HCT116 (cell line): ENCODE measurements around the gene S100A10. TPM values are rescaled to one million over a fixed set of nuclear protein-coding genes. Genes with fewer than 3 reads are reported as not detected.

Experiments used
- ATAC-seq: fragments of 200-7000 bp; cut with Tn5 transposase; 2 replicates; pipeline ENCODE4 v1.9.1; 2020; ENCODE audit warnings: mild to moderate bottlenecking, moderate library complexity
- BruUV-seq: library from RNA; stranded (reverse); fragments of 400-500 nt; replicated peaks from 2 replicates; lab custom pipeline; 2021; lab: Mats Ljungman, UMichigan
- CTCF ChIA-PET: fragments of 300-600 bp; sonication (Branson Sonifier 250); formaldehyde crosslinking; loops from one replicate; lab custom pipeline; 2021; ENCODE audit warnings: antibody characterized with exemption; lab: Charles Lee
- POLR2A ChIA-PET: fragments of 300-600, 350-600 bp; sonication (Branson Sonifier 250); formaldehyde crosslinking; loops from one replicate; lab custom pipeline; 2021; ENCODE audit warnings: antibody characterized with exemption; lab: Charles Lee
- RAD21 ChIA-PET, 2 experiments: fragments of 300-600 bp; sonication (Branson Sonifier 250); formaldehyde crosslinking; loops; one replicate each; lab custom pipeline; 2023; ENCODE audit warnings: low total read pairs in 2 of 2; ENCODE audit not compliant: uncharacterized antibody in 2 of 2, unreplicated experiment in 2 of 2, low non-redundant PET in 1 of 2; lab: Charles Lee
- DNase-seq: peaks from one replicate; pipeline ENCODE4 v3.0.0-alpha.2; 2010; ENCODE audit warnings: low read depth, low spot score
- H2AFZ ChIP-seq: fragments of 200-600 bp; shearing (Covaris generic), sonication (generic); 2 replicates; pipeline ENCODE4 v1.6.1; 2017; ENCODE audit warnings: low read depth, mixed run types, mixed read lengths, antibody characterized with exemption, low read length; ENCODE audit not compliant: poor library complexity, severe bottlenecking
- H3K27ac ChIP-seq: 2 replicates; pipeline ENCODE4 v1.5.1; 2012; ENCODE audit warnings: low read depth, low read length
- H3K27me3 ChIP-seq: fragments of 200-600 bp; sonication (generic); 2 replicates; pipeline ENCODE4 v1.6.1; 2016; ENCODE audit warnings: mixed run types, low read length, mixed read lengths; ENCODE audit not compliant: insufficient read depth
- H3K36me3 ChIP-seq, 2 experiments: fragments of 200-500 bp in 1 of 2; fragments of 200-600 bp in 1 of 2; sonication (Bioruptor generic) in 1 of 2; sonication (generic) in 1 of 2; 2 replicates each; pipeline versions ENCODE4 v1.5.1 to v1.6.1; 2014 to 2016; ENCODE audit warnings: low read length in 2 of 2, inconsistent platforms in 1 of 2, mixed read lengths in 1 of 2, mixed run types in 1 of 2; ENCODE audit not compliant: insufficient read depth in 2 of 2, control insufficient read depth in 1 of 2
- H3K4me1 ChIP-seq, 2 experiments: fragments of 200-600 bp in 1 of 2; sonication (generic) in 1 of 2; 2 replicates each; pipeline versions ENCODE4 v1.5.1 to v1.6.1; 2012 to 2017; ENCODE audit warnings: low read length in 2 of 2, inconsistent platforms in 1 of 2, mild to moderate bottlenecking in 1 of 2, mixed read lengths in 1 of 2, mixed run types in 1 of 2, moderate library complexity in 1 of 2; ENCODE audit not compliant: insufficient read depth in 2 of 2, control insufficient read depth in 1 of 2
- H3K4me2 ChIP-seq: fragments of 200-600 bp; sonication (generic); 2 replicates; pipeline ENCODE4 v1.6.1; 2017; ENCODE audit warnings: mixed run types, low read length, mixed read lengths
- H3K4me3 ChIP-seq, 2 experiments: fragments of 200-600 bp in 1 of 2; sonication (generic) in 1 of 2; replicated peaks in 1 of 2; 2 replicates each; pipeline ENCODE4 v1.5.1; 2011 to 2016; ENCODE audit warnings: low read length in 2 of 2, control low read depth in 1 of 2, low read depth in 1 of 2, mild to moderate bottlenecking in 1 of 2, mixed read lengths in 1 of 2, mixed run types in 1 of 2
- H3K79me2 ChIP-seq: fragments of 200-600 bp; sonication (generic); 2 replicates; pipeline ENCODE4 v1.6.1; 2017; ENCODE audit warnings: mild to moderate bottlenecking, mixed run types, low read length, moderate library complexity, mixed read lengths; ENCODE audit not compliant: insufficient read depth
- H3K9ac ChIP-seq: fragments of 200-600 bp; sonication (generic); 2 replicates; pipeline ENCODE4 v1.6.1; 2016; ENCODE audit warnings: low read length, mixed read lengths
- H3K9me2 ChIP-seq: fragments of 200-600 bp; sonication (generic), shearing (Covaris generic); 2 replicates; pipeline ENCODE4 v1.6.1; 2017; ENCODE audit warnings: mixed run types, mild to moderate bottlenecking, moderate library complexity; ENCODE audit not compliant: insufficient read depth
- H3K9me3 ChIP-seq, 2 experiments: fragments of 200-500 bp in 1 of 2; fragments of 200-600 bp in 1 of 2; sonication (Bioruptor generic) in 1 of 2; sonication (generic) in 1 of 2; 2 replicates each; pipeline ENCODE4 v1.6.1; 2014 to 2017; ENCODE audit warnings: low read length in 2 of 2, mixed read lengths in 2 of 2, inconsistent platforms in 1 of 2, low read depth in 1 of 2, mild to moderate bottlenecking in 1 of 2, mixed run types in 1 of 2, moderate library complexity in 1 of 2; ENCODE audit not compliant: control insufficient read depth in 1 of 2, insufficient read depth in 1 of 2
- H4K20me1 ChIP-seq: fragments of 200-600 bp; sonication (generic), shearing (Covaris generic); 2 replicates; pipeline ENCODE4 v1.6.1; 2017; ENCODE audit warnings: mixed run types, mild to moderate bottlenecking, moderate library complexity; ENCODE audit not compliant: insufficient read depth
- CBX3 ChIP-seq: IDR thresholded peaks from 2 replicates; pipeline ENCODE4 v1.6.1; 2012; ENCODE audit warnings: low read depth
- CEBPB ChIP-seq: IDR thresholded peaks from 2 replicates; pipeline ENCODE4 v1.6.1; 2012; ENCODE audit warnings: low read depth
- ELF1 ChIP-seq: IDR thresholded peaks from 2 replicates; pipeline ENCODE4 v1.6.1; 2012; ENCODE audit warnings: low read depth, borderline replicate concordance
- EZH2 ChIP-seq: fragments of 200-600 bp; sonication (generic); IDR thresholded peaks from 2 replicates; pipeline ENCODE4 v1.6.1; 2017; ENCODE audit warnings: antibody characterized with exemption, mixed run types
- EZH2phosphoT487 ChIP-seq: fragments of 200-600 bp; IDR thresholded peaks from 2 replicates; pipeline ENCODE4 v1.6.1; 2018; ENCODE audit warnings: antibody characterized with exemption, borderline replicate concordance
- FOSL1 ChIP-seq: IDR thresholded peaks from 2 replicates; pipeline ENCODE4 v1.6.1; 2012; ENCODE audit warnings: low read depth
- JUND ChIP-seq: IDR thresholded peaks from 2 replicates; pipeline ENCODE4 v1.6.1; 2012
- MAX ChIP-seq: IDR thresholded peaks from 2 replicates; pipeline ENCODE4 v1.6.1; 2012
- POLR2A ChIP-seq: IDR thresholded peaks from 2 replicates; pipeline ENCODE4 v1.7.0; 2011; ENCODE audit warnings: borderline replicate concordance; ENCODE audit not compliant: insufficient read depth, insufficient read length; ENCODE audit errors: extremely low read depth
- POLR2AphosphoS5 ChIP-seq: IDR thresholded peaks from 2 replicates; pipeline ENCODE4 v1.6.1; 2011; ENCODE audit warnings: mild to moderate bottlenecking, low read depth, low read length, moderate library complexity
- SIN3A ChIP-seq: IDR thresholded peaks from 2 replicates; pipeline ENCODE4 v1.6.1; 2012; ENCODE audit warnings: low read depth
- SRF ChIP-seq: IDR thresholded peaks from 2 replicates; pipeline ENCODE4 v1.6.1; 2012; ENCODE audit warnings: low read depth
- TCF7L2 ChIP-seq: IDR thresholded peaks from 2 replicates; pipeline ENCODE4 v1.7.0; 2011; ENCODE audit warnings: borderline replicate concordance, inconsistent platforms; ENCODE audit not compliant: insufficient read depth, insufficient read length; ENCODE audit errors: extremely low read depth
- YY1 ChIP-seq: IDR thresholded peaks from 2 replicates; pipeline ENCODE4 v1.6.1; 2011; ENCODE audit warnings: low read length, low read depth, moderate library complexity, mild to moderate bottlenecking; ENCODE audit not compliant: insufficient replicate concordance; ENCODE audit errors: extremely low read depth
- ZFX ChIP-seq: fragments of 450-650 bp; IDR thresholded peaks from 2 replicates; pipeline ENCODE4 v1.6.1; 2017
- intact Hi-C: fragments of 100-400 bp; cut with micrococcal nuclease; formaldehyde crosslinking; loops from 2 replicates; pipeline ENCODE4 v1.10.0; 2022
- total RNA-seq: library from RNA; stranded (reverse); gene quantifications from one replicate; pipeline ENCODE4 v1.2.1, GENCODE V29; 2021; ENCODE audit not compliant: unreplicated experiment
- TF ChIP-seq, protein P1 (sequence below): IDR thresholded peaks from 2 replicates; pipeline ENCODE4 v1.6.1; 2011; ENCODE audit warnings: mild to moderate bottlenecking, low read length, moderate library complexity; ENCODE audit not compliant: insufficient replicate concordance; ENCODE audit errors: extremely low read depth
- TF ChIP-seq, protein P2 (sequence below): IDR thresholded peaks from 2 replicates; pipeline ENCODE4 v1.6.1; 2012; ENCODE audit warnings: low read depth
- TF ChIP-seq, protein P3 (sequence below), 3 experiments: fragments of 200-600 bp in 1 of 3; sonication (generic) in 1 of 3; IDR thresholded peaks in 2 of 3; conservative IDR thresholded peaks in 1 of 3; 2 replicates each; pipeline ENCODE4 v1.5.1; 2012 to 2017; ENCODE audit warnings: low read depth in 2 of 3, low read length in 2 of 3, antibody characterized with exemption in 1 of 3, borderline replicate concordance in 1 of 3, control low read depth in 1 of 3, mild to moderate bottlenecking in 1 of 3, mixed read lengths in 1 of 3, mixed run types in 1 of 3, moderate library complexity in 1 of 3; ENCODE audit not compliant: insufficient read depth in 1 of 3

S100A10 gene
- total RNA-seq, 1 experiment from 2014 or later: 340 TPM

DNA sequence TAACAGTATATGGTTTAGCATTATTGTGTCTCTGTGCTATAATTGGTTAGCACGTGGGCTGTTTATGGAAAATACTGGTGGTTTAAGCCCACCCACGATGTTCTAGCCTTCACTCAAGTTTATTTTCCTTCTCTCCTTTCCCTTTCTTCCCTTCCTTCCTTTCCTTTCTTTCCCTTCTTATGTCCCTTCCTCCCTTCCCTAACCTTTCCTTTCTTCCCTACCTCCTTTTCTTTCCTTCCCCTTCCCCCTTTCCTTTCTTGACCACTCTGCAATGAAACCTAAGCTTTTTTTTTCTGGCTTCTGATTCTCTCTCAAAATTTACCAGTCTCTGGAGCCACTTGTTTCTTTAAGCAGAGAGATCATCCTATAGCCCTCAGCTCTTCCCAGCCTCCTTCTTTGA is 13.4 kb upstream of the S100A10 start (continued):
- TF ChIP-seq, protein P1, sequence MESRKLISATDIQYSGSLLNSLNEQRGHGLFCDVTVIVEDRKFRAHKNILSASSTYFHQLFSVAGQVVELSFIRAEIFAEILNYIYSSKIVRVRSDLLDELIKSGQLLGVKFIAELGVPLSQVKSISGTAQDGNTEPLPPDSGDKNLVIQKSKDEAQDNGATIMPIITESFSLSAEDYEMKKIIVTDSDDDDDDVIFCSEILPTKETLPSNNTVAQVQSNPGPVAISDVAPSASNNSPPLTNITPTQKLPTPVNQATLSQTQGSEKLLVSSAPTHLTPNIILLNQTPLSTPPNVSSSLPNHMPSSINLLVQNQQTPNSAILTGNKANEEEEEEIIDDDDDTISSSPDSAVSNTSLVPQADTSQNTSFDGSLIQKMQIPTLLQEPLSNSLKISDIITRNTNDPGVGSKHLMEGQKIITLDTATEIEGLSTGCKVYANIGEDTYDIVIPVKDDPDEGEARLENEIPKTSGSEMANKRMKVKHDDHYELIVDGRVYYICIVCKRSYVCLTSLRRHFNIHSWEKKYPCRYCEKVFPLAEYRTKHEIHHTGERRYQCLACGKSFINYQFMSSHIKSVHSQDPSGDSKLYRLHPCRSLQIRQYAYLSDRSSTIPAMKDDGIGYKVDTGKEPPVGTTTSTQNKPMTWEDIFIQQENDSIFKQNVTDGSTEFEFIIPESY: no peak
- TF ChIP-seq JUND: no peak
- TF ChIP-seq CBX3: no peak
- TF ChIP-seq SRF: no peak

DNA sequence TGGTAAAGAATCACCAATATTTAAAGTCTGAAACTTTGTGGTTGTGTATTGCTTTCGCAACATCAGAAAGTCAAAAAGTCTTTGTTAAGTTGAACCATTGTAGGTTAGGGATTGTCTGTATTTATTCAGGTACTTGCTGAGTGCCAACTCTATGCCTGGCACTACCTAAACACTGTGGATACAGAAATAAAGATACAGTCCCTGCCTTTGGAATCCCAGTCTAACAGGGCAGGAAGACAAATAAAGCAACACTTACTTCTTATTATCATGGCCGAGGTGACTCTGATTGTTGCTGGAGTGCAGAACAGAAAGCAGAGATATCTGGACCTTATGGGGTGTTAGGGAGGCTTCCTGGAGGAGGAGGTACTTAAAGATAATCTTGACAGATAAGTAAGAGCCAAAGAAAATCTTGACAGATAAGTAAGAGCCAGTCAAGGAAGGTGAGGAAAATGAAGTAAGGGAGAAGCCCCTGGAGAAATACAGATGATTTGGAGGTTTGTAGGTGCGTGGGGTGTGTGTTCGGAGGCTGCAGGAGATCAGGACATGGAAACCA is 11.8 kb upstream of the S100A10 start:
- no peak overlapping the region for H2AFZ ChIP-seq
- H3K36me3 ChIP-seq: no peaks in the 10 kb centered on the region
- ChIA-PET RAD21 (interaction anchor here in 1 of 2 experiments (2.8 kb wide), 1 partner anchor 37 kb away, joined by 9 read pairs; no protein-coding TSS in a partner anchor), CTCF (interaction anchor here (2.2 to 10.1 kb wide), 4 partner anchors 8 to 453 kb away, joined by 10 to 168 read pairs (median 76); no protein-coding TSS in a partner anchor), POLR2A (no interaction called here)
- BruUV-seq: no TSS peak
- no peak overlapping the region for H3K4me2 ChIP-seq
- H3K79me2 ChIP-seq: no peaks in the 10 kb centered on the region
- intact Hi-C loops: no loop called here
- peaks cover 4 to 11% of the 10 kb centered on the region in 2 experiments; a peak in 3 of 4 replicates for H3K4me1 ChIP-seq
- H3K9ac ChIP-seq: no peak overlapping the region
- H4K20me1 ChIP-seq: no peaks in the 10 kb centered on the region
- H3K9me2 ChIP-seq: no peaks in the 10 kb centered on the region
- no peak overlapping the region for H3K4me3 ChIP-seq
- ATAC-seq (no peak), DNase-seq (no peak)
- no peak overlapping the region for H3K27ac ChIP-seq
- no peaks in the 10 kb centered on the region for H3K9me3 ChIP-seq
- no peaks in the 10 kb centered on the region for H3K27me3 ChIP-seq
- TF ChIP-seq CBX3: no peak
- no peak for TF ChIP-seq ELF1
- TF ChIP-seq CEBPB: no peak
- no peak for TF ChIP-seq FOSL1
- TF ChIP-seq ZFX: no peak
- no peak for TF ChIP-seq JUND
- TF ChIP-seq EZH2: no peak
- TF ChIP-seq, protein P2, sequence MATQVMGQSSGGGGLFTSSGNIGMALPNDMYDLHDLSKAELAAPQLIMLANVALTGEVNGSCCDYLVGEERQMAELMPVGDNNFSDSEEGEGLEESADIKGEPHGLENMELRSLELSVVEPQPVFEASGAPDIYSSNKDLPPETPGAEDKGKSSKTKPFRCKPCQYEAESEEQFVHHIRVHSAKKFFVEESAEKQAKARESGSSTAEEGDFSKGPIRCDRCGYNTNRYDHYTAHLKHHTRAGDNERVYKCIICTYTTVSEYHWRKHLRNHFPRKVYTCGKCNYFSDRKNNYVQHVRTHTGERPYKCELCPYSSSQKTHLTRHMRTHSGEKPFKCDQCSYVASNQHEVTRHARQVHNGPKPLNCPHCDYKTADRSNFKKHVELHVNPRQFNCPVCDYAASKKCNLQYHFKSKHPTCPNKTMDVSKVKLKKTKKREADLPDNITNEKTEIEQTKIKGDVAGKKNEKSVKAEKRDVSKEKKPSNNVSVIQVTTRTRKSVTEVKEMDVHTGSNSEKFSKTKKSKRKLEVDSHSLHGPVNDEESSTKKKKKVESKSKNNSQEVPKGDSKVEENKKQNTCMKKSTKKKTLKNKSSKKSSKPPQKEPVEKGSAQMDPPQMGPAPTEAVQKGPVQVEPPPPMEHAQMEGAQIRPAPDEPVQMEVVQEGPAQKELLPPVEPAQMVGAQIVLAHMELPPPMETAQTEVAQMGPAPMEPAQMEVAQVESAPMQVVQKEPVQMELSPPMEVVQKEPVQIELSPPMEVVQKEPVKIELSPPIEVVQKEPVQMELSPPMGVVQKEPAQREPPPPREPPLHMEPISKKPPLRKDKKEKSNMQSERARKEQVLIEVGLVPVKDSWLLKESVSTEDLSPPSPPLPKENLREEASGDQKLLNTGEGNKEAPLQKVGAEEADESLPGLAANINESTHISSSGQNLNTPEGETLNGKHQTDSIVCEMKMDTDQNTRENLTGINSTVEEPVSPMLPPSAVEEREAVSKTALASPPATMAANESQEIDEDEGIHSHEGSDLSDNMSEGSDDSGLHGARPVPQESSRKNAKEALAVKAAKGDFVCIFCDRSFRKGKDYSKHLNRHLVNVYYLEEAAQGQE: no peak
- no peak for TF ChIP-seq YY1
- no peak for TF ChIP-seq MAX
- no peak for TF ChIP-seq TCF7L2
- no peak for TF ChIP-seq EZH2phosphoT487
- no peak for TF ChIP-seq POLR2A
- TF ChIP-seq SIN3A: no peak
- no peak for TF ChIP-seq POLR2AphosphoS5
- TF ChIP-seq, protein P3, sequence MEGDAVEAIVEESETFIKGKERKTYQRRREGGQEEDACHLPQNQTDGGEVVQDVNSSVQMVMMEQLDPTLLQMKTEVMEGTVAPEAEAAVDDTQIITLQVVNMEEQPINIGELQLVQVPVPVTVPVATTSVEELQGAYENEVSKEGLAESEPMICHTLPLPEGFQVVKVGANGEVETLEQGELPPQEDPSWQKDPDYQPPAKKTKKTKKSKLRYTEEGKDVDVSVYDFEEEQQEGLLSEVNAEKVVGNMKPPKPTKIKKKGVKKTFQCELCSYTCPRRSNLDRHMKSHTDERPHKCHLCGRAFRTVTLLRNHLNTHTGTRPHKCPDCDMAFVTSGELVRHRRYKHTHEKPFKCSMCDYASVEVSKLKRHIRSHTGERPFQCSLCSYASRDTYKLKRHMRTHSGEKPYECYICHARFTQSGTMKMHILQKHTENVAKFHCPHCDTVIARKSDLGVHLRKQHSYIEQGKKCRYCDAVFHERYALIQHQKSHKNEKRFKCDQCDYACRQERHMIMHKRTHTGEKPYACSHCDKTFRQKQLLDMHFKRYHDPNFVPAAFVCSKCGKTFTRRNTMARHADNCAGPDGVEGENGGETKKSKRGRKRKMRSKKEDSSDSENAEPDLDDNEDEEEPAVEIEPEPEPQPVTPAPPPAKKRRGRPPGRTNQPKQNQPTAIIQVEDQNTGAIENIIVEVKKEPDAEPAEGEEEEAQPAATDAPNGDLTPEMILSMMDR (IDR thresholded peaks at IDR 0.05 in 2 of 3, conservative IDR thresholded peaks at IDR 0.05 in 1 of 3; ENCODE audit: borderline replicate concordance in 1 of 3, insufficient read depth in 1 of 3, low read depth in 2 of 3, low read length in 2 of 3): no peak
